IMR-90 (cell line): Measurements from ENCODE around the gene LSM12.

Source experiments
- CEBPB ChIP-seq: IDR thresholded peaks from 2 replicates; pipeline ENCODE4 v1.6.1; 2012; ENCODE audit warnings: low read depth, low read length, improper control_type of control experiment
- CHD1 ChIP-seq: IDR thresholded peaks from 2 replicates; pipeline ENCODE4 v1.6.1; 2012; ENCODE audit warnings: low read depth, low read length, improper control_type of control experiment
- FOS ChIP-seq: fragments of 150-350 bp; IDR thresholded peaks from 2 replicates; pipeline ENCODE4 v1.6.1; 2016; ENCODE audit warnings: low read depth, low read length
- MAFK ChIP-seq: IDR thresholded peaks from 2 replicates; pipeline ENCODE4 v1.6.1; 2012; ENCODE audit warnings: low read depth, low read length, improper control_type of control experiment
- MXI1 ChIP-seq: IDR thresholded peaks from 2 replicates; pipeline ENCODE4 v1.6.1; 2012; ENCODE audit warnings: low read depth, mild to moderate bottlenecking, low read length, moderate library complexity, borderline replicate concordance
- NFE2L2 ChIP-seq: fragments of 150-350 bp; IDR thresholded peaks from 2 replicates; pipeline ENCODE4 v1.6.1; 2016; ENCODE audit warnings: low read depth, mild to moderate bottlenecking, low read length
- POLR2A ChIP-seq: IDR thresholded peaks from 2 replicates; pipeline ENCODE4 v1.6.1; 2012; ENCODE audit warnings: mild to moderate bottlenecking, low read depth, low read length
- RAD21 ChIP-seq: IDR thresholded peaks from 2 replicates; pipeline ENCODE4 v1.6.1; 2012; ENCODE audit warnings: low read length, improper control_type of control experiment
- RFX5 ChIP-seq: IDR thresholded peaks from 2 replicates; pipeline ENCODE4 v1.8.0; 2012; ENCODE audit warnings: low read depth, mild to moderate bottlenecking, low read length, moderate library complexity
- SMC3 ChIP-seq: fragments of 150-350 bp; IDR thresholded peaks from 2 replicates; pipeline ENCODE4 v1.6.1; 2016; ENCODE audit warnings: low read depth, mild to moderate bottlenecking, antibody characterized with exemption, low read length, moderate library complexity
- TF ChIP-seq, protein P1 (sequence below): conservative IDR thresholded peaks from 2 replicates; pipeline ENCODE4 v1.5.1; 2012; ENCODE audit warnings: mild to moderate bottlenecking, low read depth, low read length, improper control_type of control experiment
- TF ChIP-seq, protein P2 (sequence below): fragments of 150-350 bp; IDR thresholded peaks from 2 replicates; pipeline ENCODE4 v1.6.1; 2016; ENCODE audit warnings: low read depth, mild to moderate bottlenecking, low read length, moderate library complexity, borderline replicate concordance
- TF ChIP-seq, protein P3 (sequence below): fragments of 150-350 bp; IDR thresholded peaks from 2 replicates; pipeline ENCODE4 v1.6.1; 2017; ENCODE audit warnings: mild to moderate bottlenecking, antibody characterized with exemption, low read length, low read depth

DNA sequence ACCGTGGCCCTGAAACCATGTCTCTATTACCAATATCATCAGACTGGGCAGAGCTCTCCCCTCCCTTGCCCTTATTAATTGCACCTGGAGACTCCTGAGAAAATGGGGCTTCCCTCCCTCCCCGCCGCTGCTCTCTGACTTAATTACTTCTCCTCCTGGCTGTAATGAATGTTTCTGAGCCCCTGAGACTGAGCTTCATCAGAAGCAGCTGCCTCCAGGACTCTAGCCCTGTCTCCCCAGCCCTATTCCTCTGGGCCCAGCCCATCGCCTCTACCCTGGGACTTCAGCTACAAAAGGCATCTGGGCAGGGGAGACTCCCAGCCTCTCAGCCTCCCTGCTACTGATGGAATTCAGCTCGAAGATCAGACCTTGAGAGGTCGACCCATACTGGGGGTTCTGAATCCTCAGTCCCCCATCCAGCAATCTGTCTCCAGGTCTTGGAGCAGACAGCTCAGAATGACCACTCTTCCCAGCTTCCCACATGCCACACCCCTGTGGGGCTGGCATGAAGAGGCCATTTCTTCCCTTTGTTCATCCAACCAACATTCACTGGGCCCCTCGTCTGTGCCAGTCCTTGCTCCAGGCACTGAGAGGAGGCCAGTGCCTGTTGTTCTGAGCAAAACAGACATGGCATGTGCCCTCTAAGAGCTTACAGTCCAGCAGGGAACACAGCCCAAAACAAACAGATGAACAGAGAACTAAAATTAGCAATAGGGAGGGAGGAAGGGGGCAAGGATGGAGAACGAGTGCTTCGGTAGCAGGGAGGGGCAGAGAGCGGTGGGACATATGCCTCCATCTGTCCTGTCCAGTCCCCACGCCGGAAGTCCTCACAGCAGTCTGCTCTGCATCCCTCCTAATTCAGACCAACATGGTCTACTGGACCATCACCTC, 79.1 kb downstream of the LSM12 start:
- TF ChIP-seq, protein P1, sequence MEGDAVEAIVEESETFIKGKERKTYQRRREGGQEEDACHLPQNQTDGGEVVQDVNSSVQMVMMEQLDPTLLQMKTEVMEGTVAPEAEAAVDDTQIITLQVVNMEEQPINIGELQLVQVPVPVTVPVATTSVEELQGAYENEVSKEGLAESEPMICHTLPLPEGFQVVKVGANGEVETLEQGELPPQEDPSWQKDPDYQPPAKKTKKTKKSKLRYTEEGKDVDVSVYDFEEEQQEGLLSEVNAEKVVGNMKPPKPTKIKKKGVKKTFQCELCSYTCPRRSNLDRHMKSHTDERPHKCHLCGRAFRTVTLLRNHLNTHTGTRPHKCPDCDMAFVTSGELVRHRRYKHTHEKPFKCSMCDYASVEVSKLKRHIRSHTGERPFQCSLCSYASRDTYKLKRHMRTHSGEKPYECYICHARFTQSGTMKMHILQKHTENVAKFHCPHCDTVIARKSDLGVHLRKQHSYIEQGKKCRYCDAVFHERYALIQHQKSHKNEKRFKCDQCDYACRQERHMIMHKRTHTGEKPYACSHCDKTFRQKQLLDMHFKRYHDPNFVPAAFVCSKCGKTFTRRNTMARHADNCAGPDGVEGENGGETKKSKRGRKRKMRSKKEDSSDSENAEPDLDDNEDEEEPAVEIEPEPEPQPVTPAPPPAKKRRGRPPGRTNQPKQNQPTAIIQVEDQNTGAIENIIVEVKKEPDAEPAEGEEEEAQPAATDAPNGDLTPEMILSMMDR = no peak
- TF ChIP-seq CEBPB (no peak), SMC3 (no peak), POLR2A (no peak), NFE2L2 (no peak), CHD1 (no peak), MXI1 (no peak), MAFK (no peak), RAD21 (no peak), FOS (no peak), RFX5 (no peak)
- TF ChIP-seq, protein P2, sequence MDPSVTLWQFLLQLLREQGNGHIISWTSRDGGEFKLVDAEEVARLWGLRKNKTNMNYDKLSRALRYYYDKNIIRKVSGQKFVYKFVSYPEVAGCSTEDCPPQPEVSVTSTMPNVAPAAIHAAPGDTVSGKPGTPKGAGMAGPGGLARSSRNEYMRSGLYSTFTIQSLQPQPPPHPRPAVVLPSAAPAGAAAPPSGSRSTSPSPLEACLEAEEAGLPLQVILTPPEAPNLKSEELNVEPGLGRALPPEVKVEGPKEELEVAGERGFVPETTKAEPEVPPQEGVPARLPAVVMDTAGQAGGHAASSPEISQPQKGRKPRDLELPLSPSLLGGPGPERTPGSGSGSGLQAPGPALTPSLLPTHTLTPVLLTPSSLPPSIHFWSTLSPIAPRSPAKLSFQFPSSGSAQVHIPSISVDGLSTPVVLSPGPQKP = no peak
- TF ChIP-seq, protein P3, sequence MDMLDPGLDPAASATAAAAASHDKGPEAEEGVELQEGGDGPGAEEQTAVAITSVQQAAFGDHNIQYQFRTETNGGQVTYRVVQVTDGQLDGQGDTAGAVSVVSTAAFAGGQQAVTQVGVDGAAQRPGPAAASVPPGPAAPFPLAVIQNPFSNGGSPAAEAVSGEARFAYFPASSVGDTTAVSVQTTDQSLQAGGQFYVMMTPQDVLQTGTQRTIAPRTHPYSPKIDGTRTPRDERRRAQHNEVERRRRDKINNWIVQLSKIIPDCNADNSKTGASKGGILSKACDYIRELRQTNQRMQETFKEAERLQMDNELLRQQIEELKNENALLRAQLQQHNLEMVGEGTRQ = no peak
